Myocyte (in vitro differentiated cells): ENCODE results near the gene CCKAR. TPM values are rescaled to one million over a fixed set of nuclear protein-coding genes. Genes with fewer than 3 reads are reported as not detected.

Source experiments
- DNase-seq: peaks from one replicate; pipeline ENCODE4 v3.0.0-alpha.2; 2012; ENCODE audit warnings: low read depth
- total RNA-seq: library from RNA; depleted of rRNA; stranded (reverse); fragments of >200 nt; gene quantifications from 2 replicates; pipeline ENCODE4 v1.2.3, GENCODE V29; 2014

The CCKAR gene
- total RNA-seq, 1 donor from 2014 or later, result 0.19 TPM

DNA sequence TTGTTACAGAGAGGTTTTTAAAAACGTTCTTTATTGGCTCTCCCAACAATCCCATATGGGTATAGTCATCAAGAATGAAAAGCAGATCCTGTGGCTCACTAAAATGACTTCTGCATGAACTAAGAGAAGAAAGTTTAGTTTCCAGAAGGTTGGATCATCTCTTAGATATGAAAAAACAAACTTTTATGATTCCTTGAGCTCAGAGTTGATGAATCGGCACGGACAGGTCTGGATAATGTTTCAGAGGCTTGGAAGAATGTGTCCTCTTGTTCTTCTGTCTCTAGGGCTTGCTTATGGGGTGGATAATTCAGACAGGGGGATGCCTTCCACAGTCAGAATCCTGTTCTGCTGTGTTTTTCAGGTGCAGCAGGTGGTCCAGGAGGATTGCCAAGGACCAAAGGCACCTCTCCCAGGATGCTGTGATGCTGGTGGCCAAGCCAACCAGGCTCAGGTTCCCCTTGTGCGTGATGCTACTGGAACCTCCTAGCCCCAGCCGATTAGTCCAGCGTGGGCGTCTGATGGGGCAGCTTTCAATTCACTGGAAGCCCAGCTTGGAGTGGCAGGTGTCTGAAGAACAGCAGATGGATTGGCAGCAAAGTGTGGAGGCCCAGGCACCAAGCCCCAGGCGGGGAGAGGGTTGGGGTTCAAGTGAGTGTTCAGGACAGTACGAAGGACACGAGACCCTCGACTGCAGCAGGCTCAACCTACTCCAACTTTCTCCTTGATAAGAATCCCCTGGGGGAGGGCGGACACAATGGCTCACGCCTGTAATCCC is 30.3 kb downstream of the CCKAR start:
- no peak for DNase-seq

- DNase-seq, result peak; percentile 59
These were observed 31.1 kb downstream of the CCKAR start for GRCh38 chr4:26459054-26459755.

GRCh38 chr4:26458157-26458561 is 32.1 kb downstream of the CCKAR start:
- peak; percentile 29 for DNase-seq

- DNase-seq, result no peak
These were observed 32.9 kb downstream of the CCKAR start for GRCh38 chr4:26457412-26457811.

DNA sequence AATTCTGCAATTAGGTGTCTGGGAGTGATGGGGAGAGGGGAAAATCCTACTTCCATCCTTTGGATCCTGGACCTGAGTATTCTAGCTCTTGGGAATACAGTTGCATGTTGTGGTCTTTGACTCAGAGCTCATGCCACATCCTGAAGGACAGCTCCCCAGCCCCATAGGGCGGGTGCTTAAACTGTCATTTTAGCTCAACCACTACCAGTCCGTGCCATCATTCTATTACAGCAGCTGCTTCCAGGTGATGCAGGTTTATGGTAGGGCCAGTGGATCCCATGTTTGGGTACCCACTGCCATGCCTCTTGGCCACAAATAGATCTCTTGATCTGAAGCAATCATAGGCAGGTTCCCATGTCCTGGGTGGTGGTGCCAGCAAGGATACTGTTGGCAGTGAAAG is 34.7 kb downstream of the CCKAR start:
- DNase-seq, result peak; percentile 57

DNA sequence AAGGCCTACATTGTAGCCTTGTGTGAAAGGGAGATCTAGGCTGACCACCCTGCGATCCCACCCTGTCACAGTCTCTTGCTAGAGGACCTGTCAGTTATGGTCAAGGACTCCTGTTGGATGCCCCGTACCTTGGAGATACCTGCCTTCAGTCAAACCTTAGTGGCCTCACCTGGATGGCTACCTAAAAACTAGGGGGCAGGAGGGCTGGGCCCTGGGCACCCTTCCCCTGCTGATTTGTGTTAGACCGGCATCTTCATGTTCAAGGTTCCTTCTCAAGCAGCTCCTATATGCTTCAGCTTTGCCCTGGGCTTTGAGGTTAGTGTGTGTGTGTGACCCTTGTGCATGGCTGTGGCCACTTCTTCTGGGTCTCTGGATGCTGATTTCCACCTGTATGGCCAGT is 35.3 kb downstream of the CCKAR start:
- no peak for DNase-seq

- no peak for DNase-seq
These were observed 37.4 kb downstream of the CCKAR start for GRCh38 chr4:26452565-26453531.

GRCh38 chr4:26451597-26451996 is 38.7 kb downstream of the CCKAR start:
- DNase-seq, result no peak

GRCh38 chr4:26450418-26450817 is 39.9 kb downstream of the CCKAR start:
- DNase-seq, result no peak

GRCh38 chr4:26447378-26447777 is 42.9 kb downstream of the CCKAR start:
- no peak for DNase-seq

DNA sequence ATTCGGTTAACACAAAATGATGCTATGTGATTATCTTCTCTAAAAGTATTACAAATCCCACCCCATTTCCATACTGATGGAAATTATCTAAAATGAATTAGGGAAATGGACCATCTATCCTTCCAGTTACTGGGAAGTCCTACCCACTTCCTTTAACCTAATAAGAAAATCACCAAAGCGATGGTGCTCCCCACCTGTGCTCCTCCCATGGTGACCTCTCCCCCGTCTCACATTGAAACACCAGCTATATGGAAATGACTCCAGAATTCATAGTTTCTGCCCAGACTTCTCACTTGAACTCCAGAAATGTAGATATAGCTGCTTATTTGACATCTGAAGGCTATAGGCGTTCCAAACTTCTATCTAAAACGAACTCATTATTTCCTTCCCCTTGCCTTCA is 48.5 kb downstream of the CCKAR start:
- no peak for DNase-seq

GRCh38 chr4:26441102-26441501 is 49.2 kb downstream of the CCKAR start:
- DNase-seq, result peak; percentile 41

DNA sequence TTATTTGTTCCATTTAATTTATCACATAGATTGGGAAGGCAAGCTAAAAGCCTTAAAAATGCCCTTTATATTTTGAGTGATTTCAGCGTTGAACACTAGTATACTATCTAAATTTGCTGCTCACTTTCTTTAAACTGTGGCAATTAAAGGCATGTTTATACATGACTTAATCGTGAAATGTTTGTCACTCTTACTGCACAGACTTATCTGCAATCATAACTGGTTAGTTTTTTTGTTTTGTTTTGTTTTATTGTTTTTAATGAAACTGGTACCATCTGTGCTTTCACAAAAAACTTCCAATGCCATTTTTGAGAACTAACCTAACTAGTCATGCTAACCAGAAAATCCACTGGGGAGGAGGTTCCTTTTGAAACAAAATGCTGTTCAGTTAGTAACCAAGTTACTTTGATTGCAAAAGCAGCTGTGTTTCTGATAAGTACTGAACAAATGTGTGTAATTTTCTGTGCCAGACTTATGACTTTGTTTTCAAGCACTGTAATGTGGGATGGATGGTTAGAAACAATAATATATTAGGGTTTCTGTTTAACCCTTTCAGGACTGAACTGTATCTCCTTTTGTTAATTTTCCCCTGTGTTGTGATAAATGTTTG is 56.1 kb downstream of the CCKAR start:
- DNase-seq, result peak; percentile 54

DNA sequence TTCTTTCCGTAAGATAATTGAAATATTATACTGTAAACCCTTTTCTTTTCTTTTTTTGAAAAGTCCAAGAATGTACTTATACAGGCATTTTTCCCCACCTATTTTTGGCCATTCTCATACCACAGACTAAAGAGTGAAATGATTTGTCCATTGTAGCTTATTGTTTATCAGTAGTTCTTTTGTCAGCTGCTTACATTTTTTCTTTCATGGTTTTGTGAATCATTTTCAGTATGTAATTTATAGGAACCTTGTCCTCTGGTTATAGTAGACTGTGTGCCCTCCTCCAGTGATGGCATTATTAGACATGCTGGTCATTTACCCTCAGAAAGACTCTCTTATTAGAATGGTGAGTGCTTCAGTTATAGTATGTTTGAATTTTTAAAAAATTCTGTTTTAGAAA is 56.7 kb downstream of the CCKAR start:
- no peak for DNase-seq

- no peak for DNase-seq
These were observed 57.9 kb downstream of the CCKAR start for GRCh38 chr4:26432419-26432818.

DNA sequence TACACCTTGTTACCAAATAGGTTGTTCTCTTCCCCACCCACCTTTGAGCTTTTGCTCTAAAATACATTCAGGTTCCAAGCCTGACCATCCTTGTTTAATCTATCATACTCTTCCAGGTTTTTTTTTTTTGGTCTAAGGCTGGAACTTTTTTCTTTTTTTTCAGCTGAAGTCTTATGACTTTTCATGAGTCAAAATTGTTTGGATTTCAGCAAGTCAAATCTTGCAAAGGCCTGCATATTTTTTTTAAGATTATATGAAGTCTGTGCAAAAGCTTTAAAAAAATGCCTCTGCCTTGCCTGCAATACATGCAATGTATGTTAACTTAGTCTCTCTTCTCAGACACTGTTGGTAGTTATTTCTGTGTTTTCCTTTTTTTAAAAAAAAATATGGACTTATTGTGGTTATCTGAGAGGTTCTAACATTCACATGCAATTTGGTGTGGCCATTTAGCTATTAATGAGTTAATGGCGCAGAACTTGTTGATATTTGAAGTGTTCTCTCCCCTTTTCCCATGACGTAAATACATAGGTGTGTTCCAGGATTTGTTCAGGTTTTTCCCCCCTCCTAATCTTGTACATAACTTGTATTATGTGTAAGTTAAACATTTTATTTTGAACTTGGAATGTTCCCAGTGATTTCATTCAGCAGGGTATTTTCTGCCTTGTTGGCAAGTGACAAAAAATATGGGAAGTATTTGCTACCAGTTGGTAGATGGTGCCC is 58.7 kb downstream of the CCKAR start:
- DNase-seq, result peak; percentile 35
